ENCODE data around the gene ZNF225. TPM values are rescaled to one million over a fixed set of nuclear protein-coding genes. Genes with fewer than 3 reads are reported as not detected.
A peak's percentile ranks its signal among the peaks of the same experiment; 100 is the strongest.

Gene ZNF225
- total and polyA plus RNA-seq, 9 of the 15 experiments (the other 6 are each of a cell fraction or from before 2014, with no cell fraction given) = 1.4 to 4.2 (median 2.2) TPM

DNA sequence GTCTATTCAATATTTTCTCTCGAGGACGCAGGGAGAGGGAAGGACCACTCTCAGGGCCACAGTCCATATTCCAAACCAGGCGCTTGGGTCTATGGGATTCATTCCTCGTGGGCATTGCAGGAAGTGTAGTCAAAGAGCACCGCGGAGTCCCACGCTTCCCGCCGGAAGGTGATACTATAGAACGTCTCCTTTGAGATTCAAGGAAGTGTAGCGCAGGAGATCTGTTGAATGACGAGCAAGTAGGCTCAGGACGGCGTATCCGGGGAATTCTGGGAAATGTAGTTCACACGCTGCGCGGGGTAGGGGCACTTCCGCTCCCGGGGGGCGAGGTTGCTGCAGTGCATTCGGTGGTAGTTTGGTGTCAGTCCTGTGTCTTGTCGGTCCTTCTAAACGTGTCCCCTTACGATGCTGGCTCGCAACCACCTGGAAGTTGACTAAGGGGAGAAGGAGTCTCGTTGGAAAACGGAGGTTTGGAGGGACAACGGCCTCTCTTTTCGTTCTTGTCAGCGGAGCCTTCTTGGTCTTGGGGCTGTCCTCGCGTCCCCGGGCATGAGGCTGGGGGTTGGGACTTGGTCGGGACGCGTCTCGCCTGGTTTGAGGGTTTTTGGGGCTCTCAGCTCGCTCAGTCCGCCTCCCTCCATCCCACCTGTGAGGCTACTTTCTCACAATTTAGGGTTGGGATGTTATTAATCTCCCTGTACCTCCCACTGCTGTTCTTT, 41.2 kb upstream of the ZNF225 start, which contains the start of gene ZNF284 (continued):
- TF ChIP-seq, protein P1, sequence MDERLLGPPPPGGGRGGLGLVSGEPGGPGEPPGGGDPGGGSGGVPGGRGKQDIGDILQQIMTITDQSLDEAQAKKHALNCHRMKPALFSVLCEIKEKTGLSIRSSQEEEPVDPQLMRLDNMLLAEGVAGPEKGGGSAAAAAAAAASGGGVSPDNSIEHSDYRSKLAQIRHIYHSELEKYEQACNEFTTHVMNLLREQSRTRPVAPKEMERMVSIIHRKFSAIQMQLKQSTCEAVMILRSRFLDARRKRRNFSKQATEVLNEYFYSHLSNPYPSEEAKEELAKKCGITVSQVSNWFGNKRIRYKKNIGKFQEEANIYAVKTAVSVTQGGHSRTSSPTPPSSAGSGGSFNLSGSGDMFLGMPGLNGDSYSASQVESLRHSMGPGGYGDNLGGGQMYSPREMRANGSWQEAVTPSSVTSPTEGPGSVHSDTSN (CRISPR knock-in tag; IDR thresholded peaks at IDR 0.05; ENCODE audit: low read depth) = no peak
- TF ChIP-seq, protein P1 (tag; conservative IDR thresholded peaks at IDR 0.05; ENCODE audit: low read depth) = peak; percentile 70
- TF ChIP-seq MTA1 (IDR thresholded peaks at IDR 0.05; ENCODE audit: borderline replicate concordance) = no peak
- 0 out of 2 replicates have a peak, but pooled peaks have one; percentile 1 for TF ChIP-seq SMAD4 (CRISPR knock-in tag; conservative IDR thresholded peaks at IDR 0.05)
- peak; percentile 85 for TF ChIP-seq CREM (IDR thresholded peaks at IDR 0.05; ENCODE audit: low read depth)
- TF ChIP-seq, protein P2, sequence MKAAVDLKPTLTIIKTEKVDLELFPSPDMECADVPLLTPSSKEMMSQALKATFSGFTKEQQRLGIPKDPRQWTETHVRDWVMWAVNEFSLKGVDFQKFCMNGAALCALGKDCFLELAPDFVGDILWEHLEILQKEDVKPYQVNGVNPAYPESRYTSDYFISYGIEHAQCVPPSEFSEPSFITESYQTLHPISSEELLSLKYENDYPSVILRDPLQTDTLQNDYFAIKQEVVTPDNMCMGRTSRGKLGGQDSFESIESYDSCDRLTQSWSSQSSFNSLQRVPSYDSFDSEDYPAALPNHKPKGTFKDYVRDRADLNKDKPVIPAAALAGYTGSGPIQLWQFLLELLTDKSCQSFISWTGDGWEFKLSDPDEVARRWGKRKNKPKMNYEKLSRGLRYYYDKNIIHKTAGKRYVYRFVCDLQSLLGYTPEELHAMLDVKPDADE (conservative IDR thresholded peaks at IDR 0.05; ENCODE audit: control insufficient read depth, low read depth, low read length) = peak; percentile 74; the same call in 1 of the 2 replicates
- TF ChIP-seq ZNF639 (CRISPR knock-in tag; conservative IDR thresholded peaks at IDR 0.05 in 1 of 2, IDR thresholded peaks at IDR 0.05 in 1 of 2) = no peak
- TF ChIP-seq CEBPB (tag; IDR thresholded peaks at IDR 0.05) = no peak
- TF ChIP-seq FOXK1 (CRISPR knock-in tag; IDR thresholded peaks at IDR 0.05; ENCODE audit: borderline replicate concordance) = no peak
- TF ChIP-seq NR2C1 (IDR thresholded peaks at IDR 0.05) = peak; percentile 43; the same call in 1 of the 2 replicates
- peak; percentile 75 for TF ChIP-seq NR2C1 (tag; IDR thresholded peaks at IDR 0.05)
- no peak for TF ChIP-seq NCOR1 (IDR thresholded peaks at IDR 0.05)
- peak; percentile 62 to 69 for TF ChIP-seq NRF1 (conservative IDR thresholded peaks at IDR 0.05 in 1 of 2, IDR thresholded peaks at IDR 0.05 in 1 of 2)
- no peak for TF ChIP-seq MIER1 (IDR thresholded peaks at IDR 0.05; ENCODE audit: low read depth)
- TF ChIP-seq CHD4 (IDR thresholded peaks at IDR 0.05; ENCODE audit: insufficient read depth, insufficient replicate concordance, low read depth, low read length, poor library complexity, severe bottlenecking) = no peak
- no peak for TF ChIP-seq GTF2E2 (tag; IDR thresholded peaks at IDR 0.05)
- 0 out of 2 replicates have a peak, but pooled peaks have one; percentile 35 for TF ChIP-seq ESRRA (IDR thresholded peaks at IDR 0.05; ENCODE audit: borderline replicate concordance, low read depth)
- TF ChIP-seq, protein P3, sequence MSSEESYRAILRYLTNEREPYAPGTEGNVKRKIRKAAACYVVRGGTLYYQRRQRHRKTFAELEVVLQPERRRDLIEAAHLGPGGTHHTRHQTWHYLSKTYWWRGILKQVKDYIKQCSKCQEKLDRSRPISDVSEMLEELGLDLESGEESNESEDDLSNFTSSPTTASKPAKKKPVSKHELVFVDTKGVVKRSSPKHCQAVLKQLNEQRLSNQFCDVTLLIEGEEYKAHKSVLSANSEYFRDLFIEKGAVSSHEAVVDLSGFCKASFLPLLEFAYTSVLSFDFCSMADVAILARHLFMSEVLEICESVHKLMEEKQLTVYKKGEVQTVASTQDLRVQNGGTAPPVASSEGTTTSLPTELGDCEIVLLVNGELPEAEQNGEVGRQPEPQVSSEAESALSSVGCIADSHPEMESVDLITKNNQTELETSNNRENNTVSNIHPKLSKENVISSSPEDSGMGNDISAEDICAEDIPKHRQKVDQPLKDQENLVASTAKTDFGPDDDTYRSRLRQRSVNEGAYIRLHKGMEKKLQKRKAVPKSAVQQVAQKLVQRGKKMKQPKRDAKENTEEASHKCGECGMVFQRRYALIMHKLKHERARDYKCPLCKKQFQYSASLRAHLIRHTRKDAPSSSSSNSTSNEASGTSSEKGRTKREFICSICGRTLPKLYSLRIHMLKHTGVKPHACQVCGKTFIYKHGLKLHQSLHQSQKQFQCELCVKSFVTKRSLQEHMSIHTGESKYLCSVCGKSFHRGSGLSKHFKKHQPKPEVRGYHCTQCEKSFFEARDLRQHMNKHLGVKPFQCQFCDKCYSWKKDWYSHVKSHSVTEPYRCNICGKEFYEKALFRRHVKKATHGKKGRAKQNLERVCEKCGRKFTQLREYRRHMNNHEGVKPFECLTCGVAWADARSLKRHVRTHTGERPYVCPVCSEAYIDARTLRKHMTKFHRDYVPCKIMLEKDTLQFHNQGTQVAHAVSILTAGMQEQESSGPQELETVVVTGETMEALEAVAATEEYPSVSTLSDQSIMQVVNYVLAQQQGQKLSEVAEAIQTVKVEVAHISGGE (CRISPR knock-in tag; IDR thresholded peaks at IDR 0.05) = peak in 2 of 3 experiments; percentile 88 to 95; a peak in 3 of 6 replicates

Data from K562 (cell line).